Gastroesophageal sphincter (tissue), 4 donors: ENCODE data around the gene TPGS1. TPM values are rescaled to one million over a fixed set of nuclear protein-coding genes. Genes with fewer than 3 reads are reported as not detected.

Experiments
- ATAC-seq: fragments of 150-250 bp; one replicate; pipeline ENCODE4 v1.9.1; 2016; ENCODE audit warnings: mild to moderate bottlenecking, moderate library complexity
- H3K27ac ChIP-seq, 4 donors: fragments of 200-600 bp; sonication (generic) in 3 of 4; 1 replicate in 3 of 4; 2 replicates in 1 of 4; pipeline ENCODE4 v1.5.1; 2016 to 2019
- H3K27me3 ChIP-seq: fragments of 200-600 bp; sonication (generic); one replicate; pipeline ENCODE4 v1.5.1; 2019
- H3K36me3 ChIP-seq, 2 donors: fragments of 200-600 bp; sonication (generic); one replicate each; pipeline ENCODE4 v1.5.1; 2019; ENCODE audit warnings: control low read depth in 1 of 2
- H3K4me1 ChIP-seq, 3 donors: fragments of 200-600 bp; sonication (generic); 1 replicate in 2 of 3; 2 replicates in 1 of 3; pipeline ENCODE4 v1.5.1; 2016 to 2019; ENCODE audit warnings: control low read depth in 2 of 3
- H3K4me3 ChIP-seq, 2 donors: fragments of 200-600 bp; sonication (generic); one replicate each; pipeline ENCODE4 v1.5.1; 2019; ENCODE audit warnings: mild to moderate bottlenecking in 1 of 2, moderate library complexity in 1 of 2
- H3K9me3 ChIP-seq, 3 donors: fragments of 200-600 bp; sonication (generic); one replicate each; pipeline ENCODE4 v1.5.1; 2017 to 2019; ENCODE audit warnings: control low read depth in 2 of 3
- EP300 ChIP-seq: sonication (generic); formaldehyde crosslinking; IDR thresholded peaks from one replicate; pipeline ENCODE4 v1.6.1; 2017; ENCODE audit warnings: antibody characterized with exemption, mild to moderate bottlenecking
- POLR2A ChIP-seq, 2 donors: fragments of 450-650 bp; IDR thresholded peaks; one replicate each; pipeline ENCODE4 v1.6.1; 2017; ENCODE audit warnings: antibody characterized with exemption in 2 of 2, mild to moderate bottlenecking in 2 of 2, moderate library complexity in 1 of 2
- POLR2AphosphoS5 ChIP-seq: sonication (generic); formaldehyde crosslinking; IDR thresholded peaks from one replicate; pipeline ENCODE4 v1.6.1; 2017; ENCODE audit warnings: antibody characterized with exemption
- WGBS, 2 donors: methylation state at CpG; one replicate each; pipeline ENCODE4 v1.1.5; 2018; ENCODE audit warnings: low coverage in 1 of 2; 5-methylcytosine and 5-hydroxymethylcytosine counted together
- total RNA-seq, 4 donors: library from RNA; depleted of rRNA; stranded (reverse); fragments of >200 nt; gene quantifications; one replicate each; pipeline ENCODE4 v1.1.0, GENCODE V29; 2016
- TF ChIP-seq, protein P1 (sequence below), 4 experiments: fragments of 200-600 bp in 2 of 4; fragments of 450-650 bp in 2 of 4; sonication (generic) in 1 of 4; IDR thresholded peaks; one replicate each; pipeline ENCODE4 v1.5.1; 2017 to 2019; ENCODE audit warnings: antibody characterized with exemption in 4 of 4, mild to moderate bottlenecking in 2 of 4, moderate library complexity in 2 of 4

The TPGS1 gene, protein sequence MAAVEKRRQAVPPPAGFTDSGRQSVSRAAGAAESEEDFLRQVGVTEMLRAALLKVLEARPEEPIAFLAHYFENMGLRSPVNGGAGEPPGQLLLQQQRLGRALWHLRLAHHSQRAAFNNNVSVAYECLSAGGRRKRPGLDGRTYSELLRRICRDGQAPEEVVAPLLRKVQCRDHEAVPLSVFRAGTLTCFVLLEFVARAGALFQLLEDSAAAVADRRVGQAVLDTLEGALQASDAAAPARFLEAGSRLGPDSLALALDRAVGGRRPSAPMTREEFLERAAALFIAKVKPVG
- total RNA-seq = 10 to 100 TPM; 50.3 to 83.9 (median 69.7) TPM

DNA sequence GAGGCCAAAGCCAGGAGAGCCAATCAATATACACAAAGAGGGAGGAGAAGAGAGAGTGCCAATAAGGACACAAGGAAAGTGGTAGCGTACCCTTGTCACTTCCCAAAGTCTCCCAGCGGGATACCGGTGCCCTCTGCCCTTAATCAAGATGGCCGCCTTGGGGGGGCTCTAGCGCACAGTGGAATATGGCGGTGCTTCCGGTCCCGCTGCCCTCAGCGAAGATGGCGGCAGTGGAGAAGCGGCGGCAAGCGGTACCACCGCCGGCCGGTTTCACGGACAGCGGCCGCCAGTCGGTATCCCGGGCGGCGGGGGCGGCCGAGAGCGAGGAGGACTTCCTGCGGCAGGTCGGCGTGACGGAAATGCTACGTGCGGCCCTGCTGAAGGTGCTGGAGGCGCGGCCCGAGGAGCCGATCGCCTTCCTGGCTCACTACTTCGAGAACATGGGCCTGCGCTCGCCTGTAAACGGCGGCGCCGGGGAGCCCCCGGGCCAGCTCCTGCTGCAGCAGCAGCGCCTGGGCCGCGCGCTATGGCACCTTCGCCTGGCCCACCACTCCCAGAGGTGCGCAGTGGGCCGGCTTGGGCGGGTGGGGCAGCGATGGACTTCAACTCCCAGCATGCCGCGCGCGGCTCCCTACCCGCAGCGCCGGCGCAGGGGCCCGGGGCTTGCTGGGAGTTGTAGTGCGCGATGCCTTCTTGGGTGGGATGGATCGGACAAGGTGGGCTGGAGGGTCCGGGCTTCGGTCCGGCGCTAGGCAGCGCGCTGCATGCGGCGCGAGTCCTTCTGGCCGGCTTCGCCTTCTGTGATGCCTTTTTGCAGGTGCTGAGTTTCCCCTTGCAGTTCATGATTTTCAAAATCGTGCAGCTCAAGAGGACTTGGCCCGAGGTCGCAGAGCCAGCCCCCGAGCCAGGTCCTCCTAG is at the start of gene TPGS1:
TPGS1 (plus strand) TSS at position 212 of the 918 bp plus-strand sequence; CDS start at position 222, 10 bp downstream.
- H3K36me3 ChIP-seq = peaks cover 0 to 9% of the 10 kb centered on the region in 2 donors
- peak within 1 kb of the TSS; percentile 70 to 93 (median 92) for H3K27ac ChIP-seq
- H3K27me3 ChIP-seq = no peaks in the 10 kb centered on the region
- ATAC-seq = peak; percentile 91
- H3K4me1 ChIP-seq = peaks cover 0 to 48% (median 20%) of the 10 kb centered on the region in 3 donors
- 0% methylated on average over 4 of the region's 81 CpGs; no CpG with 5 or more reads in 1 of the 2 donors for WGBS, 2 donors
- H3K9me3 ChIP-seq = no peaks in the 10 kb centered on the region
- peak within 1 kb of the TSS; percentile 72 to 77 for H3K4me3 ChIP-seq
- TF ChIP-seq, protein P1, sequence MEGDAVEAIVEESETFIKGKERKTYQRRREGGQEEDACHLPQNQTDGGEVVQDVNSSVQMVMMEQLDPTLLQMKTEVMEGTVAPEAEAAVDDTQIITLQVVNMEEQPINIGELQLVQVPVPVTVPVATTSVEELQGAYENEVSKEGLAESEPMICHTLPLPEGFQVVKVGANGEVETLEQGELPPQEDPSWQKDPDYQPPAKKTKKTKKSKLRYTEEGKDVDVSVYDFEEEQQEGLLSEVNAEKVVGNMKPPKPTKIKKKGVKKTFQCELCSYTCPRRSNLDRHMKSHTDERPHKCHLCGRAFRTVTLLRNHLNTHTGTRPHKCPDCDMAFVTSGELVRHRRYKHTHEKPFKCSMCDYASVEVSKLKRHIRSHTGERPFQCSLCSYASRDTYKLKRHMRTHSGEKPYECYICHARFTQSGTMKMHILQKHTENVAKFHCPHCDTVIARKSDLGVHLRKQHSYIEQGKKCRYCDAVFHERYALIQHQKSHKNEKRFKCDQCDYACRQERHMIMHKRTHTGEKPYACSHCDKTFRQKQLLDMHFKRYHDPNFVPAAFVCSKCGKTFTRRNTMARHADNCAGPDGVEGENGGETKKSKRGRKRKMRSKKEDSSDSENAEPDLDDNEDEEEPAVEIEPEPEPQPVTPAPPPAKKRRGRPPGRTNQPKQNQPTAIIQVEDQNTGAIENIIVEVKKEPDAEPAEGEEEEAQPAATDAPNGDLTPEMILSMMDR (IDR thresholded peaks at IDR 0.05) = peak in 2 of 4 experiments; percentile 23 to 46
- TF ChIP-seq EP300 (no peak), POLR2A (IDR thresholded peaks at IDR 0.05) (peak in 1 of 2 donors; percentile 52), POLR2AphosphoS5 (peak; percentile 80)

DNA sequence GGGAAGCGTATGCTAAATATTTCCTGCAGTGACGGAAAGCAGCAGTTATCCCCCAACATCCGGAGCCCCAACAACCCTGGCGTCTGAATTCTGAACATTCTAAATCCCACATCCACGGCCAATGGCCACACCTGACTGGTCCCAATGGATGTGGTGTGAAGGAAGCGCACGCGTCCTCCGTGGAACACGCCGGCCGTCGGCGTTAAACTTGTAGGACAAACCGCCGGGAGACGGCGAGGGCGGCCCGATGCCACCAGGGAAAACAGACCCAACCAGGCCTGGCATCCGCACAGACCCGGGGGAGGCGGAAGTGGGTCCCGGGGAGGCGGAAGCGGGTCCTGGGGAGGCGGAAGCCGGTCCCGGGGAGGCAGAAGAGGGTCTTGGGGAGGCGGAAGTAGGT is 49.7 kb upstream of the TPGS1 start:
- H3K27me3 ChIP-seq = peaks cover 15% of the 10 kb centered on the region
- no peak overlapping the region for H3K27ac ChIP-seq
- H3K4me1 ChIP-seq = peaks cover 0 to 31% (median 16%) of the 10 kb centered on the region in 3 donors
- TF ChIP-seq, protein P1 (IDR thresholded peaks at IDR 0.05) = no peak
- TF ChIP-seq POLR2AphosphoS5 (no peak), EP300 (no peak), POLR2A (IDR thresholded peaks at IDR 0.05) (no peak)
- H3K36me3 ChIP-seq = no peaks in the 10 kb centered on the region
- no peaks in the 10 kb centered on the region for H3K9me3 ChIP-seq
- H3K4me3 ChIP-seq = no peak overlapping the region
- ATAC-seq = no peak
- WGBS, 2 donors = 96 to 100% methylated on average over 1 to 23 of the region's 30 CpGs

DNA sequence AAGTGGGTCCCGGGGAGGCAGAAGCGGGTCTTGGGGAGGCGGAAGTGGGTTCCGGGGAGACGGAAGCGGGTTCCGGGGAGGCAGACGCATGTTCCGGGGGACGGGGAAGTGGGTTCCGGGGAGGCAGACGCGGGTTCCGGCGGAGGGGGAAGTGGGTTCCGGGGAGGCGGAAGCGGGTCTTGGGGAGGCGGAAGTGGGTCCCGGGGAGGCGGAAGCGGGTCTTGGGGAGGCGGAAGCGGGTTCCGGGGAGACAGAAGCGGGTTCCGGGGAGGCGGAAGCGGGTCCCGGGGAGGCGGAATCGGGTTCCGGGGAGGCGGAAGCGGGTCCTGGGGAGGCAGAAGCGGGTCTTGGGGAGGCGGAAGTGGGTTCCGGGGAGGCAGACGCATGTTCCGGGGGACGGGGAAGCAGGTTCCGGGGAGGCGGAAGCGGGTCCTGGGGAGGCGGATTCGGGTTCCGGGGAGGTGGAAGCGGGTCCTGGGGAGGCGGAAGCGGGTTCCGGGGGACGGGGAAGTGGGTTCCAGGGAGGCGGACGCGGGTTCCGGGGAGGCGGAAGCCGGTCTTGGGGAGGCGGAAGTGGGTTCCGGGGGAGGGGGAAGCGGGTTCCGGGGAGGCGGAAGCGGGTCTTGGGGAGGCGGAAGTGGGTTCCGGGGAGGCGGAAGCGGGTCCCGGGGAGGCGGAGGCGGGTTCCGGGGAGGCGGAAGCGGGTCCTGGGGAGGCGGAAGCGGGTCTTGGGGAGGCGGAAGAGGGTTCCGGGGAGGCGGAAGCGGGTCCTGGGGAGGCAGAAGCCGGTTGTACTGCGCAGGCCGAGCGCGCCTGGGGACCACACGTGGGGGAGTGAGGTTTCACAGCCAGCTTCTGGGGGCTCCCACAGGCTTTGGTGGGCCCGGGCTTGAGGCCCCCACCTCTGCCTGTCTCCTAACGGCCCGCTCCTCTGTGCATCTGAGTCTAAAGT is 48.9 kb upstream of the TPGS1 start:
- peaks cover 15% of the 10 kb centered on the region for H3K27me3 ChIP-seq
- no peaks in the 10 kb centered on the region for H3K36me3 ChIP-seq
- TF ChIP-seq EP300 = no peak
- TF ChIP-seq POLR2AphosphoS5 = no peak
- TF ChIP-seq POLR2A (IDR thresholded peaks at IDR 0.05) = no peak
- peaks cover 0 to 31% (median 16%) of the 10 kb centered on the region in 3 donors for H3K4me1 ChIP-seq
- H3K4me3 ChIP-seq = no peak overlapping the region
- no peaks in the 10 kb centered on the region for H3K9me3 ChIP-seq
- WGBS, 2 donors = 96 to 98% methylated on average over 19 of the region's 89 CpGs
- no peak overlapping the region for H3K27ac ChIP-seq
- no peak for ATAC-seq

DNA sequence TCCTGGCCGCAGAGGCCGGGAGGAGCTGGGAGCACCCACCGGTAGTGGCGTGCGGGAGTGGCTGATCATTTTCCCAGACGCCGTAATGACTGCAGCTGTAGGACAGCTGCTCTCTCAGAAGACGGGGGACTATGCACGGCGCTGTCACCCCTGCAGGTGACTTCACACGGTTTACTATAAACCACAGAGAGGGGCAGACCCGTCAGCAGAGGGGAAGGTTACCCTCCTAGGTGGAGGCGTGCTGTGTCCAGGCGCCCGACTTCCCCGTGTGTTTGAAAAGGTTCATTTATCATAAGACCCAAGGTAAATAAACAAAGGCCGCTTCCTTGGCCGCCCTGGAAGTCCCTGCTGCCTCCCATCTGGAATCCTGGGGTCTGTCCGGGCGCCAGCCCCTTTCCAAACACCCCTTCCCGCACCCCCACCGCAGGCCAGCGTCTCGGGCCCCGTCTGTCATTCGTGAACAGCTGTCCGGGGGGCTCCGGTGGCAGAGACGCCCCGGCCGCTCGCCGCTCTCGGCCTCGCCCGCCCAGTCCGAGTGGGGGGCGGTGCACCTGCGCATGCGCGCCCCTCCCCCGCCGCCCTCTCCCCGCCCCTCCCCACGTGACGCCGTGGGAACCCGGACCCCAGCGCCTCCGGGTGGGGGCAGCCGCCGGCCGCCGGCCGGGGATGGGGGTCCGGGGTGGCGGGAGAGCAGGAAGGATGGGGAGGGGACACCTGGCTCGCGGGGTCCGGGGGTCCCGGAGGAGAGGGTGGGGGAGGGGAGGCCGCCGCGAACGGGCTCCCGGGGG is 47.4 kb upstream of the TPGS1 start:
- peak overlapping the region; percentile 79 to 95 for H3K4me3 ChIP-seq
- H3K9me3 ChIP-seq = no peaks in the 10 kb centered on the region

More for the DNA sequence above, 47.4 kb upstream of the TPGS1 start:
- 0% methylated on average over 30 of the region's 66 CpGs; no CpG with 5 or more reads in 1 of the 2 donors for WGBS, 2 donors
- Histone ChIP-seq H3K36me3 (no peaks in the 10 kb centered on the region), H3K27me3 (peaks cover 15% of the 10 kb centered on the region), H3K4me1 (peaks cover 0 to 31% (median 16%) of the 10 kb centered on the region in 3 donors), H3K27ac (peak overlapping the region; percentile 44 to 88 (median 81))
- peak; percentile 74 for ATAC-seq
- TF ChIP-seq POLR2A (IDR thresholded peaks at IDR 0.05) = peak in 1 of 2 donors; percentile 43
- TF ChIP-seq EP300 = no peak
